Right ventricle myocardium inferior (tissue), 1 donor: ENCODE results near the gene GPATCH4. TPM values are rescaled to one million over a fixed set of nuclear protein-coding genes. Genes with fewer than 3 reads are reported as not detected.
"Not testable (repeated sequence)": the region's sequence is repeated elsewhere in the genome, so short reads cannot be mapped to it uniquely, and the experiment has no call there.

ENCODE experiments used
- ATAC-seq: fragments of 200-7000 bp; cut with Tn5 transposase; one replicate; pipeline ENCODE4 v1.9.1; 2020; ENCODE audit warnings: mild to moderate bottlenecking, moderate library complexity
- DNase-seq: peaks from one replicate; pipeline ENCODE4 v3.0.0; 2021; ENCODE audit errors: missing footprints
- intact Hi-C: fragments of 100-400 bp; cut with DNase I; formaldehyde crosslinking; loops from one replicate; pipeline ENCODE4 v1.11.0; 2022
- total RNA-seq: library from RNA; stranded (reverse); fragmentation: NEBNext Ultra II Directional; extraction: Animal tissue kit (Norgen Biotek cat#: 25700); gene quantifications from one replicate; pipeline ENCODE4 v1.2.1, GENCODE V29; 2021
- donor health status: DM: no; HTN: yes; CAD: no; lungs with severe emphysema.

GPATCH4 gene
- total RNA-seq, 1 donor from 2014 or later: 14.6 TPM

- ATAC-seq: no peak
Observed at GRCh38 chr1:156559086-156559796, 42.0 kb downstream of the GPATCH4 start.

GRCh38 chr1:156556354-156556753 is 44.9 kb downstream of the GPATCH4 start:
- ATAC-seq (no peak), DNase-seq (no peak)
- intact Hi-C loops: no loop called here

More at GRCh38 chr1:156559086-156559796, 42.0 kb downstream of the GPATCH4 start:
- intact Hi-C loops: no loop called here
- DNase-seq: no peak

GRCh38 chr1:156555715-156556114 is 45.6 kb downstream of the GPATCH4 start:
- DNase-seq (no peak), ATAC-seq (no peak)
- intact Hi-C loops: no loop called here

GRCh38 chr1:156554971-156555370 is 46.3 kb downstream of the GPATCH4 start:
- DNase-seq (no peak), ATAC-seq (no peak)
- intact Hi-C loops: no loop called here

GRCh38 chr1:156553860-156554485 is 47.3 kb downstream of the GPATCH4 start:
- no peak for DNase-seq
- peak; percentile 38 for ATAC-seq
- intact Hi-C loops: no loop called here

- peak; percentile 48 for ATAC-seq
- DNase-seq, intact Hi-C loops: not testable (repeated sequence)
Observed at GRCh38 chr1:156552937-156553336, 48.3 kb downstream of the GPATCH4 start.

- no peak for ATAC-seq
- DNase-seq: no peak
- intact Hi-C loops: no loop called here
Observed at GRCh38 chr1:156552518-156552917, 48.8 kb downstream of the GPATCH4 start.

GRCh38 chr1:156551869-156552268 is 49.4 kb downstream of the GPATCH4 start:
- no peak for ATAC-seq
- intact Hi-C loops: no loop called here
- DNase-seq: no peak

GRCh38 chr1:156551066-156551643 is 50.1 kb downstream of the GPATCH4 start:
- ATAC-seq: no peak
- intact Hi-C loops: no loop called here
- DNase-seq: no peak

GRCh38 chr1:156550346-156550745 is 50.9 kb downstream of the GPATCH4 start:
- intact Hi-C loops: no loop called here
- peak; percentile 75 for ATAC-seq
- peak; percentile 76 for DNase-seq

- no peak for ATAC-seq
- intact Hi-C loops: no loop called here
- DNase-seq: no peak
Observed at GRCh38 chr1:156549831-156550230, 51.4 kb downstream of the GPATCH4 start.

GRCh38 chr1:156549390-156549789 is 51.9 kb downstream of the GPATCH4 start:
- no peak for ATAC-seq
- DNase-seq: no peak
- intact Hi-C loops: no loop called here

- intact Hi-C loops: no loop called here
- ATAC-seq: no peak
- no peak for DNase-seq
Observed at GRCh38 chr1:156547982-156548381, 53.3 kb downstream of the GPATCH4 start.

- ATAC-seq (no peak), DNase-seq (no peak)
- intact Hi-C loops: no loop called here
Observed at GRCh38 chr1:156547434-156547833, 53.8 kb downstream of the GPATCH4 start.

GRCh38 chr1:156546267-156546666 is 55.0 kb downstream of the GPATCH4 start:
- no peak for DNase-seq

GRCh38 chr1:156544592-156545102 is 56.6 kb downstream of the GPATCH4 start:
- intact Hi-C loops: no loop called here
- ATAC-seq: no peak
- no peak for DNase-seq

More at GRCh38 chr1:156546267-156546666, 55.0 kb downstream of the GPATCH4 start:
- ATAC-seq: no peak
- intact Hi-C loops: no loop called here
